K562 (cell line): ENCODE measurements around the gene TIMM22.

Source experiments
- ATF7 ChIP-seq: fragments of 450-650 bp; IDR thresholded peaks from 2 replicates; pipeline ENCODE4 v1.7.1; 2014; ENCODE audit warnings: mild to moderate bottlenecking, moderate library complexity
- CTCF ChIP-seq, 3 experiments: IDR thresholded peaks in 2 of 3; conservative IDR thresholded peaks in 1 of 3; 2 replicates each; pipeline ENCODE4 v1.5.1; 2011 to 2012; ENCODE audit warnings: low read length in 3 of 3, mild to moderate bottlenecking in 3 of 3, control low read depth in 2 of 3, improper control_type of control experiment in 1 of 3, inconsistent platforms in 1 of 3, low read depth in 1 of 3, mixed read lengths in 1 of 3, moderate library complexity in 1 of 3; ENCODE audit not compliant: insufficient read depth in 2 of 3
- EZH2 ChIP-seq: IDR thresholded peaks from 2 replicates; pipeline ENCODE4 v1.6.1; 2012; ENCODE audit warnings: low read depth, mild to moderate bottlenecking, inconsistent platforms, low read length, borderline replicate concordance

DNA sequence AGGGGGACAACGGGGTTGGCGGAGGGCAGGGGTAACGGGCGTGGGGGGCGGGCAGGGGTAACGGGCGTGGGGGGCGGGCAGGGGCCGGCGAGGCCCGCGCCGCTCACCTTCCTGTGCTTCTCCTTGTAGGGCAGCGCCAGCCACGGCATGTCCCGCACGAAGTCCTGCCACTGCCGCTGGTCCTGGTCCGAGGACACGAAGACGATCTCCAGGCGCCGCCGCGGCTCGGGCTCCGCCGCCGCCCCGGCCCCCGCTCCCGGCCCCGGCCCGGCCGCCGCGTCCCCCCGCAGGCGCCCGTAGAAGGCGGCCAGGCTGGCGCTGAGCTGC is 17.8 kb upstream of the TIMM22 start:
- TF ChIP-seq ATF7 (no peak), EZH2 (no peak), CTCF (IDR thresholded peaks at IDR 0.05 in 2 of 3, conservative IDR thresholded peaks at IDR 0.05 in 1 of 3; ENCODE audit: insufficient read depth in 2 of 3, low read depth in 1 of 3, low read length in 3 of 3) (no peak)
